GM18526 (cell line): Measurements from ENCODE around the gene TBC1D22A.

Source experiments
- POLR2A ChIP-seq: IDR thresholded peaks from 3 replicates; pipeline ENCODE4 v1.6.1; 2011; ENCODE audit not compliant: insufficient read length; ENCODE audit errors: extremely low read depth

The TBC1D22A gene

GRCh38 chr22:46913351-46913750, 150.9 kb downstream of the TBC1D22A start:
- TF ChIP-seq POLR2A = no peak

DNA sequence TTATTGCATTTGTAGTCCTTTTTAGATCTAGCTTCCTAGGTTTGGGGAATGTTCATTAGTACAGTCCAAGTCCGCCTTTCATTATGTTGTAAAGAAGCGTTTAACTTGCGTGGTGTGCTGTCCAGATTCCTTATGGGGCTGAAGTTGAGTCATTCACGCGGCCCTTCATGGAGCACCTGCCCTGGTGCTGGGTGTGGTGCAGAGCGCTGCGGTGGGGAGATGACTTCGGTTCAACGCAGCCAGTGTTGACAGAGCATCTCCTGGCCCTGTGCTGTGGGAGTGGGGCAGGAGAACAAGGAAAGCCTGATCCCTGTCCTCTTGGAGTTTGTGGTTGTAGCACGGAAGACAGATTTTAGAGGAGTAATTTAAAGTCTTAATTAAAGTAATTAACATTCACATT, 152.0 kb downstream of the TBC1D22A start:
- no peak for TF ChIP-seq POLR2A

DNA sequence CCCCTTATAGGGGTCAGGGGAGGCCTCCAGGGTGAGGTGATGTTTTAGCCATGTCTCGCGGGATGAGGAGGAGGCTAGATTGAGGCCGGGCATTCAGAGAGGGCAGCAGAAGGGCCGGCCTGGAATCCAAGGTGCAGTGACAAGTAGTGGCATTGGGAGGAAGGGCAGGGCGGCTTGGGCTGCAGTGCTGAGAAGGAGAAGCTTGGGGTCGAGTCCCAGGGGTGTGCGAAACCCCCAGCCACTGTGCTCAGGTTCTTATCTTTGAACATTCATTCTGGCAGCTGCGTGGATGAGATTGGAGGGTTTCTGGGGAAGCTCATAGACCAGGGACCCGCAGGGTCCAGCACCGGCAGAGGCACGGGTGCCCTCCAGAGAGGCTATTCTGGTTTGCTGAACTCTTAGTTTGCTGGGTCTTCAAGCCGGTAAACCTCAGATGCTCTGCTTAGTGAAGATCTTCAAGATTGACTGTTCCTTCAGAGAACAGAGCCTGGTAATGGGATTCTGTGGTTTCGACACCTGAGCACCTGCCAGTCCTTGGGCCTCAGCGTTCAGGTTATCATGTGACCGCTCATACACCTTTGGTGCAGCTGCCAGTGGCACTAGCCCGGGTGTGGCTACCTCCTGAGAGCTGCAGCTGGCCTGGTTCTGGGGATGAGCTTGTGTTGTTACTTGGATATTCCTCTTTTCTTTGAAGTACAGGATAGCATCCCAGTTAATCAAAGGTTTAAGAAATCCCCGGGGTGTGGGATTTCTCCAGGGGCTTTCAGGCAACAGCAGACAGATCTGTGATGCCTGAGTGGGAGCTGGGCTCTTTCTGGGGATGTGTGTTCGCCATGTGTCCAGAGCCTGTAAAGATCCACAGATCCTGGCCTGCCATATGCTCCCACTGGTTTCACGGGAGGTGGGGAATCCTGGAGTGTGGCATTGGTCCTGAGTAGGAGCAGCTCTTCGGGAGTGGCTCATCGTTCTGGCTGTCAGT, 152.8 kb downstream of the TBC1D22A start:
- no peak for TF ChIP-seq POLR2A

- no peak for TF ChIP-seq POLR2A
Observed at GRCh38 chr22:46915950-46916730, 153.7 kb downstream of the TBC1D22A start.

GRCh38 chr22:46916886-46917770, 154.7 kb downstream of the TBC1D22A start:
- no peak for TF ChIP-seq POLR2A

DNA sequence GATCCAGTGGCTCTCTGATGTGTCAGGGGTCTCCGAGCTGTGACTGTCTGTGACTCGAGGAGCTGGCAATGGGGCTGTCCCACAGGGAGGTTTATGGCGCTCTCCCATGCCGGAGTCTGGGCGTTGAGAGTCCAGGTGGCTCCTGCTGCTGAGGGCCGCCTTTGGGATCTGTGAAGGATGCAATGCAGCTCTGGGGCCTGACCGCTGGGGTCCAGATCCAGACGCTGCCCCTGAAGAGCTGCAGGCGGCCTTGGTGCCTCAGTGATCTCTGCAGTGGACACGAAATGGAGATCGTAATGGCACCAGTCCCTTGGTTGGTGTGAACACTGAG, 155.3 kb downstream of the TBC1D22A start:
- no peak for TF ChIP-seq POLR2A

DNA sequence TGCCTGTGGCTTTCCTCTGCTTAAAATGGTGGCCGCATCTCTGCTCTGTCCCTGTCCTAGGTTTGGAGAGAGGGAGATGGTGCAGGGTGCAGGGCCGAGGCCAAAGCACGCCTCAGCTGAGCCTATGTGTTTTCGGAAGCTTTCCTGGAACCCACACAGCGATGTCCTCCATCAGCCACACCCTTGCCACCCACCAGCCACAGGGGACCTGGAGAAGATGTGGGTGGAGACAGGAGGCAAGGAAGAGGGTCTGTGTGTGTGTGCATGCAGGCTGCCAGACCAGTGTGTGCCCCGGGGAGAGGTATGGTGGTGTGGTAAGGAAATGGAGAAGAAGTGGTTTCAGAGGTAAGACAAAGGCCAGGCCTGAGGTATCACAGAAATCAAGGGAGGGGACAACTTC, 155.7 kb downstream of the TBC1D22A start:
- TF ChIP-seq POLR2A = no peak

DNA sequence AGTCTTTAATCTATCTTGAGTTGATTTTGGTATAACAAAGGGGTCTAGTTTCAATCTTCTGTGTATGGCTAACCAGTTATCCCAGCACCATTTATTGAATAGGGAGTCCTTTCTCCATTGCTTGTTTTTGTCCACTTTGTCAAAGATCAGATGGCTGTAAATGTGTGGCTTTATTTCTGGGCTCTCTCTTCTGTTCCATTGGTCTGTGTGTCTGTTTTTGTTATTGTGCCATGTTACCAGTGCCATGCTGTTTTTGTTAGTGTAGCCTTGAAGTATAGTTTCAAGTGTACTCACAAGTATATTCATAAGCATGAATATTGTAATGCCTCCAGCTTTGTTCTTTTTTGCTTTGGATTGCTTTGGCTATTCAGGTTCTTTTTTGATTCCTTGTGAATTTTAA, 159.6 kb downstream of the TBC1D22A start:
- no peak for TF ChIP-seq POLR2A

- no peak for TF ChIP-seq POLR2A
Observed at GRCh38 chr22:46923394-46923793, 160.9 kb downstream of the TBC1D22A start.

DNA sequence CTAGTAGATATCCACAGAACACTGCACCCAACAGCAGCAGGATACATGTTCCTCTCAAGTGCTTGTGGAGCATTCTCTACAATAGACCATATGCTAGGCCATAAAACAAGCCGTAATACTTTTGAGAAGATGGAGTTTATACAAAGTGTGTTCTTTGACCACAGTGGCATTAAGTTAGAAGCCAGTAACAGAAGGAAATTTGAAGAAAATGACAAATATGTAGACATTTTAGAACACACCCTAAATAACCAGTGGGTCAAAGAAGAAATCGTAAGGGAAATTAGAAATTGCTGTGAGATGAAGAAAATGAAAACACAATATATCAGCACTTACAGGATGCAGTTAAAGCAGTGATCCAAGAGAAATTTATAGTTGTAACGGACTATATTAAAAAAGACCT, 163.4 kb downstream of the TBC1D22A start:
- TF ChIP-seq POLR2A = no peak

- TF ChIP-seq POLR2A = no peak
Observed at GRCh38 chr22:46929046-46929709, 166.7 kb downstream of the TBC1D22A start.

- no peak for TF ChIP-seq POLR2A
Observed at GRCh38 chr22:46929710-46930204, 167.3 kb downstream of the TBC1D22A start.

DNA sequence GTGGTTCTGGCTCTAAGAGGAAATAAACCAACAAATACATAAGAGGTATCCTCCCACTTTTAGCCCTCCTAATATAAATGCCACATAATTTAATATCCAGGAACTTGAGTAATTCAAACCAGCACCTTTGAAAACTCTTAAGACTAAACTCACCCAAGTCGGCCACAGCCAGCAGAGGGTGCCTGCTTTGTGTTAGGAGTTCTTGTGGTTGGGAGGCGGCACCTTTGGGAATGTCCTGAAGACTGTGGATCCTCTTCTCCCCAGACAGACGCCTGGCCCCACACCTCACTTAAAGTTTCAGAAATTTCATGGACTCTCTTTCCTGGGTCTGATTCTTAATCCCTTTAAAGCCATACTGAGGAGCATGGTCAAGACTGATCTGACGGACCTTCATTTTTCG, 169.0 kb downstream of the TBC1D22A start:
- TF ChIP-seq POLR2A = no peak

DNA sequence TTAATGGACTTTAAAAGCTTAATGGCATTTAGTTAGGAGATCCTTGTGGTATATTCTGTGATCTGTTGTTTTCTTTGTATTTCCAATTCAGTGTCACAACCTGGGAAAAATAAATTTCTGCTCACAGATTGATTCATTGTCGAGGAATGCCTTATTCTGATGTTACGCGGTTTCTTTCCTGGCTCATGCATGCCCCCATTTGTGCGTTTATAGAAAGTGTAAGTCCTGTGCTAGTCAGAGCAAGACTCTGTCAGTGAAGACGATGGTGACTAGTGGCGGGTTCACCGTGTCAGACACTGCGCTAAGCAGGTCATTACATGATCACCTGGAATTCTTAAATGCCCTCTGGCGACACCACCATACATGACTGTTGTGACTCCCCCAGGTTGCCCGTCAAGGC, 169.4 kb downstream of the TBC1D22A start:
- no peak for TF ChIP-seq POLR2A
